Colonic mucosa (tissue), 4 donors: ENCODE data around the gene KCNJ6. TPM values are rescaled to one million over a fixed set of nuclear protein-coding genes. Genes with fewer than 3 reads are reported as not detected.

Source experiments
- DNase-seq: peaks from one replicate; pipeline ENCODE4 v3.0.0-alpha.2; 2020
- H3K27ac ChIP-seq: fragments of 200-600 bp; one replicate; pipeline ENCODE4 v1.8.0; 2021
- H3K27me3 ChIP-seq: fragments of 200-600 bp; one replicate; pipeline ENCODE4 v1.8.0; 2021
- H3K36me3 ChIP-seq: fragments of 200-600 bp; one replicate; pipeline ENCODE4 v1.8.0; 2021
- H3K4me1 ChIP-seq: fragments of 200-600 bp; one replicate; pipeline ENCODE4 v1.8.0; 2021; ENCODE audit warnings: mild to moderate bottlenecking
- H3K4me3 ChIP-seq: fragments of 200-600 bp; one replicate; pipeline ENCODE4 v1.8.0; 2021
- H3K9ac ChIP-seq, 2 donors: one replicate each; pipeline ENCODE4 v1.7.0; 2013; ENCODE audit warnings: control low read depth in 2 of 2, low read depth in 2 of 2, low read length in 2 of 2
- H3K9me3 ChIP-seq: fragments of 200-600 bp; one replicate; pipeline ENCODE4 v1.8.0; 2021
- CTCF ChIP-seq: fragments of 200-600 bp; IDR thresholded peaks from one replicate; pipeline ENCODE4 v1.8.0; 2022; ENCODE audit warnings: antibody characterized with exemption, mild to moderate bottlenecking
- intact Hi-C: fragments of 100-400 bp; cut with DNase I; formaldehyde crosslinking; loops from one replicate; pipeline ENCODE4 v1.14.1; 2022
- total RNA-seq, 2 donors: library from RNA; stranded (reverse); fragmentation: NEBNext Ultra II Directional in 1 of 2; extraction: Animal tissue kit (Norgen Biotek cat#: 25700) in 1 of 2; gene quantifications; one replicate each; pipeline ENCODE4 v1.2.1, GENCODE V29; 2021
- donor health status: healthy.
- donor health status: DM: no; HTN: no; CAD: no.
- donor health status: DM: no; HTN: no; CAD: no.

The KCNJ6 gene
- total RNA-seq, 2 donors from 2014 or later, result 0.05 to 0.21 TPM

GRCh38 chr21:37793660-37794059 lies 122.6 kb downstream of the KCNJ6 start:
- Histone ChIP-seq H3K36me3 (no peaks in the 10 kb centered on the region), H3K9me3 (no peaks in the 10 kb centered on the region), H3K27me3 (no peaks in the 10 kb centered on the region), H3K4me1 (no peaks in the 10 kb centered on the region), H3K9ac (no peak overlapping the region), H3K27ac (no peak overlapping the region), H3K4me3 (no peak overlapping the region)
- intact Hi-C loops, result no loop called here
- no peak for TF ChIP-seq CTCF
- DNase-seq, result no peak

- TF ChIP-seq CTCF, result no peak
- intact Hi-C loops, result no loop called here
- H3K36me3 ChIP-seq, result no peaks in the 10 kb centered on the region
These were observed 124.2 kb downstream of the KCNJ6 start for GRCh38 chr21:37792046-37792445.

GRCh38 chr21:37790905-37791304 lies 125.4 kb downstream of the KCNJ6 start:
- TF ChIP-seq CTCF, result no peak
- intact Hi-C loops, result no loop called here
- H3K27me3 ChIP-seq, result no peaks in the 10 kb centered on the region
- H3K9me3 ChIP-seq, result no peaks in the 10 kb centered on the region
- no peak for DNase-seq
- no peak overlapping the region for H3K4me3 ChIP-seq
- H3K9ac ChIP-seq, result no peak overlapping the region
- no peaks in the 10 kb centered on the region for H3K4me1 ChIP-seq
- H3K27ac ChIP-seq, result no peak overlapping the region
- no peaks in the 10 kb centered on the region for H3K36me3 ChIP-seq

More at GRCh38 chr21:37792046-37792445, 124.2 kb downstream of the KCNJ6 start:
- no peaks in the 10 kb centered on the region for H3K4me1 ChIP-seq
- H3K4me3 ChIP-seq, result no peak overlapping the region
- no peaks in the 10 kb centered on the region for H3K27me3 ChIP-seq
- DNase-seq, result no peak
- no peaks in the 10 kb centered on the region for H3K9me3 ChIP-seq
- H3K9ac ChIP-seq, result no peak overlapping the region
- no peak overlapping the region for H3K27ac ChIP-seq

DNA sequence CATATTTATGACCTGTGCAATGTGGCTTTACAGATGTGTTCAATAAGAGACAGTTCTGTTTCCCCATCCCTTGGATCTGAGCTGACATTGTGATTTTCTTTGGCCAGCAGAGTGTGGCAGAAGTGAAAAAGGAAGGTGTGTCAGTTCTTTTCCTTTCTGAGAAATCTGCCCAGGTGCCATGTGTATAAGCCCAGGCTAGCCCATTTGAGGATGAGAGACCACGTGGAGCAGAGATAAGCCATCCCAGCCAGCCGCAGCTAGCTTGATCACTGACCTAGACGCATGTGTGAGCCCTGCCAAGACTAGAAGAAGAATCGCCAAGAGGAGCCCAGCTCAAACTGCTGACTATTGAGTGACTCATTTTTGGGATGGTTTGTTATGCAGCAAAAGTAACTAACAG lies 127.8 kb downstream of the KCNJ6 start:
- Histone ChIP-seq H3K9me3 (no peaks in the 10 kb centered on the region), H3K4me1 (no peaks in the 10 kb centered on the region), H3K9ac (no peak overlapping the region), H3K4me3 (no peak overlapping the region), H3K27me3 (no peaks in the 10 kb centered on the region), H3K27ac (no peak overlapping the region), H3K36me3 (no peaks in the 10 kb centered on the region)
- no peak for TF ChIP-seq CTCF
- intact Hi-C loops, result no loop called here
- no peak for DNase-seq

DNA sequence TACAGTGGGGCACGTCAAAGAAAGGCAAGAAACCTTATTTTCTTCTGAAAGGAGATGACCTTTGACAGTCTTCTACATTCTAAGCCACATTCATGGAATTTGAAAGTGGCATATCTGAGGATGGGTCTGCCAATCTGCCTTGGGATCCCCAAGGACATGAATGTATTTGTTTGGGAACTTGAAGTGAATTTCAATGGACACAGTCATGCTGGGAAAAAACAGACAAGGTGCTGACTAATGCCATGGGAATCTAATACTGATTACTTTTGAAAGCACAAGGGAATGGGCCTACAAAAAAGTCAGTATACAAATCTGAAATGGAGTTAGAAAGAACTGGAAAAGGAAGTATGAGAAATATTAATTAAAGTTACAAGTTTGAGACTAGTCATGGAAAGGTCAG lies 128.8 kb downstream of the KCNJ6 start:
- intact Hi-C loops, result no loop called here

More for the DNA sequence above, 128.8 kb downstream of the KCNJ6 start:
- Histone ChIP-seq H3K9me3 (no peaks in the 10 kb centered on the region), H3K36me3 (no peaks in the 10 kb centered on the region), H3K9ac (no peak overlapping the region), H3K4me3 (no peak overlapping the region), H3K27ac (no peak overlapping the region), H3K4me1 (no peaks in the 10 kb centered on the region), H3K27me3 (no peaks in the 10 kb centered on the region)
- no peak for TF ChIP-seq CTCF
- no peak for DNase-seq
